H9 (cell line): ENCODE results near the gene DIS3L2. TPM values are rescaled to one million over a fixed set of nuclear protein-coding genes. Genes with fewer than 3 reads are reported as not detected.

Experiments used
- DNase-seq: peaks from one replicate; pipeline ENCODE4 v3.0.0-alpha.2; 2017
- H2AFZ ChIP-seq: one replicate; pipeline ENCODE4 v1.6.1; 2013; ENCODE audit warnings: mild to moderate bottlenecking, low read length, control low read depth, moderate library complexity
- H2AK5ac ChIP-seq: 2 replicates; pipeline ENCODE4 v1.6.1; 2013; ENCODE audit warnings: low read length, control low read depth, mixed read lengths; ENCODE audit not compliant: insufficient read length
- H2BK120ac ChIP-seq: one replicate; pipeline ENCODE4 v1.6.1; 2013; ENCODE audit warnings: low read depth, mild to moderate bottlenecking, low read length, control low read depth, inconsistent platforms; ENCODE audit not compliant: poor library complexity, severe bottlenecking
- H2BK12ac ChIP-seq: 2 replicates; pipeline ENCODE4 v1.6.1; 2013; ENCODE audit warnings: low read length, control low read depth, mixed read lengths, low read depth; ENCODE audit not compliant: insufficient read length
- H2BK15ac ChIP-seq: 2 replicates; pipeline ENCODE4 v1.6.1; 2013; ENCODE audit warnings: low read depth, low read length, control low read depth
- H2BK20ac ChIP-seq: one replicate; pipeline ENCODE4 v1.6.1; 2013; ENCODE audit warnings: low read depth, mild to moderate bottlenecking, low read length, control low read depth, inconsistent platforms; ENCODE audit not compliant: poor library complexity, severe bottlenecking
- H2BK5ac ChIP-seq: 2 replicates; pipeline ENCODE4 v1.6.1; 2013; ENCODE audit warnings: low read length, control low read depth, mixed read lengths; ENCODE audit not compliant: insufficient read length
- H3K14ac ChIP-seq: 2 replicates; pipeline ENCODE4 v1.6.1; 2013; ENCODE audit warnings: low read length, control low read depth; ENCODE audit not compliant: insufficient read depth
- H3K18ac ChIP-seq: 2 replicates; pipeline ENCODE4 v1.6.1; 2013; ENCODE audit warnings: low read depth, mild to moderate bottlenecking, mixed read lengths, low read length, control low read depth; ENCODE audit not compliant: insufficient read length
- H3K23ac ChIP-seq: 2 replicates; pipeline ENCODE4 v1.6.1; 2013; ENCODE audit warnings: low read length, control low read depth, mixed read lengths, low read depth; ENCODE audit not compliant: insufficient read length
- H3K23me2 ChIP-seq: 2 replicates; pipeline ENCODE4 v1.6.1; 2013; ENCODE audit warnings: low read depth, mild to moderate bottlenecking, mixed read lengths, low read length, control low read depth; ENCODE audit not compliant: insufficient read length, poor library complexity, severe bottlenecking
- H3K27ac ChIP-seq: 2 replicates; pipeline ENCODE4 v1.5.1; 2013; ENCODE audit warnings: low read length, control low read depth, mixed read lengths, low read depth; ENCODE audit not compliant: insufficient read length
- H3K27me3 ChIP-seq: 2 replicates; pipeline ENCODE4 v1.6.1; 2013; ENCODE audit warnings: low read length, control low read depth, inconsistent platforms; ENCODE audit not compliant: insufficient read depth
- H3K4ac ChIP-seq: 2 replicates; pipeline ENCODE4 v1.6.1; 2013; ENCODE audit warnings: low read depth, mild to moderate bottlenecking, control low read depth, inconsistent platforms, low read length, moderate library complexity
- H3K4me1 ChIP-seq: 2 replicates; pipeline ENCODE4 v1.6.1; 2013; ENCODE audit warnings: low read length, control low read depth, inconsistent platforms; ENCODE audit not compliant: insufficient read depth
- H3K4me2 ChIP-seq: 2 replicates; pipeline ENCODE4 v1.6.1; 2013; ENCODE audit warnings: low read length, control low read depth, mixed read lengths; ENCODE audit not compliant: insufficient read length, insufficient read depth
- H3K56ac ChIP-seq: 2 replicates; pipeline ENCODE4 v1.6.1; 2013; ENCODE audit warnings: low read depth, mild to moderate bottlenecking, mixed read lengths, low read length, control low read depth; ENCODE audit not compliant: insufficient read length
- H3K79me1 ChIP-seq: 2 replicates; pipeline ENCODE4 v1.6.1; 2013; ENCODE audit warnings: low read depth, mild to moderate bottlenecking, moderate library complexity, low read length, control low read depth, inconsistent platforms; ENCODE audit not compliant: insufficient read depth, poor library complexity, severe bottlenecking
- H3K79me2 ChIP-seq: 2 replicates; pipeline ENCODE4 v1.6.1; 2013; ENCODE audit warnings: low read length, control low read depth, inconsistent platforms; ENCODE audit not compliant: insufficient read depth
- H3K9ac ChIP-seq: 2 replicates; pipeline ENCODE4 v1.6.1; 2013; ENCODE audit warnings: low read length, control low read depth, mixed read lengths; ENCODE audit not compliant: insufficient read length; ENCODE audit errors: extremely low read depth
- H3K9me3 ChIP-seq: one replicate; pipeline ENCODE4 v1.6.1; 2013; ENCODE audit warnings: low read depth, low read length, inconsistent platforms; ENCODE audit not compliant: control insufficient read depth
- H3T11ph ChIP-seq: one replicate; pipeline ENCODE4 v1.6.1; 2013; ENCODE audit warnings: mild to moderate bottlenecking, low read length, control low read depth, inconsistent platforms
- H4K20me1 ChIP-seq: one replicate; pipeline ENCODE4 v1.6.1; 2013; ENCODE audit not compliant: control insufficient read depth, insufficient read length, insufficient read depth
- H4K5ac ChIP-seq: 2 replicates; pipeline ENCODE4 v1.6.1; 2013; ENCODE audit warnings: low read depth, mild to moderate bottlenecking, mixed read lengths, low read length, control low read depth; ENCODE audit not compliant: insufficient read length
- H4K8ac ChIP-seq: replicated peaks from 2 replicates; pipeline ENCODE4 v1.6.1; 2013; ENCODE audit warnings: low read length, control low read depth, mixed read lengths, low read depth; ENCODE audit not compliant: insufficient read length
- H4K91ac ChIP-seq: 2 replicates; pipeline ENCODE4 v1.6.1; 2013; ENCODE audit warnings: low read depth, mild to moderate bottlenecking, moderate library complexity, mixed read lengths, low read length, control low read depth; ENCODE audit not compliant: insufficient read length
- H3K27ac Mint-ChIP-seq, 3 experiments: 2 replicates in 2 of 3; 3 replicates in 1 of 3; pipeline ENCODE4 v1.8.0; 2020 to 2021; ENCODE audit warnings: mixed read lengths in 3 of 3, mild to moderate bottlenecking in 1 of 3, moderate library complexity in 1 of 3
- H3K27me3 Mint-ChIP-seq: 2 replicates; pipeline ENCODE4 v1.8.0; 2021; ENCODE audit warnings: low read depth, mild to moderate bottlenecking, moderate library complexity, mixed read lengths
- H3K36me3 Mint-ChIP-seq, 3 experiments: 2 replicates in 2 of 3; 3 replicates in 1 of 3; pipeline ENCODE4 v1.8.0; 2020 to 2021; ENCODE audit warnings: low read depth in 3 of 3, mixed read lengths in 3 of 3; ENCODE audit not compliant: insufficient read depth in 1 of 3
- H3K4me1 Mint-ChIP-seq, 2 experiments: 2 replicates each; pipeline ENCODE4 v1.8.0; 2020; ENCODE audit warnings: mixed read lengths in 2 of 2
- H3K4me3 Mint-ChIP-seq, 2 experiments: 2 replicates in 1 of 2; 3 replicates in 1 of 2; pipeline ENCODE4 v1.8.0; 2020 to 2021; ENCODE audit warnings: mild to moderate bottlenecking in 2 of 2, mixed read lengths in 2 of 2, moderate library complexity in 1 of 2
- H3K9me3 Mint-ChIP-seq, 2 experiments: 2 replicates in 1 of 2; 3 replicates in 1 of 2; pipeline ENCODE4 v1.8.0; 2020; ENCODE audit warnings: mild to moderate bottlenecking in 2 of 2, mixed read lengths in 2 of 2, moderate library complexity in 1 of 2
- WGBS: extraction: QIAGEN DNeasy Blood & Tissue Kit; methylation state at CpG from one replicate; pipeline ENCODE4 v1.1.7; 2013; ENCODE audit warnings: missing lambda C conversion rate, low lambda C conversion rate, mixed read lengths; ENCODE audit not compliant: insufficient read length; ENCODE audit errors: extremely low coverage; 5-methylcytosine and 5-hydroxymethylcytosine counted together
- total RNA-seq: library from RNA; stranded (reverse); gene quantifications from 2 replicates; pipeline ENCODE4 v1.2.1, GENCODE V29; 2021
- TF ChIP-seq, protein P1 (sequence below): fragments of 200-600 bp; sonication (generic); conservative IDR thresholded peaks from 3 replicates; pipeline ENCODE4 v1.8.0; 2021; ENCODE audit warnings: antibody characterized with exemption, mild to moderate bottlenecking

Gene DIS3L2
- total RNA-seq, 1 experiment from 2014 or later: 28.1 TPM

DNA sequence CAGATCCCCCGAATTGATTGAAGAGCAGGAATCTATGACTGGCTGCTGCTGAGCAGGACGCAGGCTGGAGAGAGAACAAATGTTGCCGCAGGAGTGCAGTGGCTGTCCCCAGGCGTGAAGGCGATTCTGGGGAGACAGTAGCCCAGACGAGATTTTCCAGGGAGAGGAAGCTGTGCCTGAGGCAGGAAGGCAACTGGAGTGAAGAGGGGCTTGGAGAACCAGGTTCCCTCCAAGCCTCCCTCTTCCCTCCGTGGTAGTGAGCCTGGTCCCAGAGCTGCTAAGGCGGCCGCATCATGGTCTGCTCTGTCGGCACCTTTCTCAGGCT, 34.0 kb upstream of the DIS3L2 start:
- H3K18ac ChIP-seq: no peak overlapping the region
- no peak overlapping the region for H3K9ac ChIP-seq
- no peak overlapping the region for H2BK12ac ChIP-seq
- no peak overlapping the region for H3K27ac ChIP-seq
- no peak overlapping the region for H3K56ac ChIP-seq
- H3K4me1 Mint-ChIP-seq: peaks cover 17 to 24% of the 10 kb centered on the region in 2 experiments
- peak overlapping the region; percentile 66 to 83; a peak in 4 of 5 replicates for H3K4me3 Mint-ChIP-seq
- H2BK120ac ChIP-seq: no peak overlapping the region
- H2BK20ac ChIP-seq: no peak overlapping the region
- H3K36me3 Mint-ChIP-seq: no peaks in the 10 kb centered on the region
- TF ChIP-seq, protein P1, sequence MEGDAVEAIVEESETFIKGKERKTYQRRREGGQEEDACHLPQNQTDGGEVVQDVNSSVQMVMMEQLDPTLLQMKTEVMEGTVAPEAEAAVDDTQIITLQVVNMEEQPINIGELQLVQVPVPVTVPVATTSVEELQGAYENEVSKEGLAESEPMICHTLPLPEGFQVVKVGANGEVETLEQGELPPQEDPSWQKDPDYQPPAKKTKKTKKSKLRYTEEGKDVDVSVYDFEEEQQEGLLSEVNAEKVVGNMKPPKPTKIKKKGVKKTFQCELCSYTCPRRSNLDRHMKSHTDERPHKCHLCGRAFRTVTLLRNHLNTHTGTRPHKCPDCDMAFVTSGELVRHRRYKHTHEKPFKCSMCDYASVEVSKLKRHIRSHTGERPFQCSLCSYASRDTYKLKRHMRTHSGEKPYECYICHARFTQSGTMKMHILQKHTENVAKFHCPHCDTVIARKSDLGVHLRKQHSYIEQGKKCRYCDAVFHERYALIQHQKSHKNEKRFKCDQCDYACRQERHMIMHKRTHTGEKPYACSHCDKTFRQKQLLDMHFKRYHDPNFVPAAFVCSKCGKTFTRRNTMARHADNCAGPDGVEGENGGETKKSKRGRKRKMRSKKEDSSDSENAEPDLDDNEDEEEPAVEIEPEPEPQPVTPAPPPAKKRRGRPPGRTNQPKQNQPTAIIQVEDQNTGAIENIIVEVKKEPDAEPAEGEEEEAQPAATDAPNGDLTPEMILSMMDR: no peak
- peaks cover 71% of the 10 kb centered on the region for H3K27me3 Mint-ChIP-seq
- no peaks in the 10 kb centered on the region; the same call in 1 of the 2 replicates for H3K4me1 ChIP-seq
- no peak overlapping the region for H3T11ph ChIP-seq
- H3K9me3 ChIP-seq: no peaks in the 10 kb centered on the region
- no peaks in the 10 kb centered on the region; a peak in 1 of 5 replicates for H3K9me3 Mint-ChIP-seq
- no peak overlapping the region; the same call in 1 of the 2 replicates for H3K14ac ChIP-seq
- no peak overlapping the region for H2BK5ac ChIP-seq
- H3K23me2 ChIP-seq: peaks cover 21% of the 10 kb centered on the region
- H4K5ac ChIP-seq: no peak overlapping the region
- no peak overlapping the region for H3K4ac ChIP-seq
- H3K79me2 ChIP-seq: no peaks in the 10 kb centered on the region
- no CpG with 5 or more reads among the region's 10 CpGs for WGBS
- H2BK15ac ChIP-seq: no peak overlapping the region
- DNase-seq: no peak
- H4K8ac ChIP-seq: no peak overlapping the region
- no peak overlapping the region for H4K91ac ChIP-seq
- no peaks in the 10 kb centered on the region for H4K20me1 ChIP-seq
- no peaks in the 10 kb centered on the region for H3K79me1 ChIP-seq
- H3K27me3 ChIP-seq: peaks cover 22% of the 10 kb centered on the region; the same call in 1 of the 2 replicates
- H3K23ac ChIP-seq: no peak overlapping the region
- H2AK5ac ChIP-seq: no peak overlapping the region
- H3K4me2 ChIP-seq: peak overlapping the region; percentile 71
- no peak overlapping the region for H2AFZ ChIP-seq
- no peak overlapping the region for H3K27ac Mint-ChIP-seq
